ENCODE data around the gene RCVRN.

Gene RCVRN

GRCh38 chr17:9898812-9899211, 6.3 kb downstream of the RCVRN start:
- no peak for DNase-seq (ENCODE audit: low spot score)

DNA sequence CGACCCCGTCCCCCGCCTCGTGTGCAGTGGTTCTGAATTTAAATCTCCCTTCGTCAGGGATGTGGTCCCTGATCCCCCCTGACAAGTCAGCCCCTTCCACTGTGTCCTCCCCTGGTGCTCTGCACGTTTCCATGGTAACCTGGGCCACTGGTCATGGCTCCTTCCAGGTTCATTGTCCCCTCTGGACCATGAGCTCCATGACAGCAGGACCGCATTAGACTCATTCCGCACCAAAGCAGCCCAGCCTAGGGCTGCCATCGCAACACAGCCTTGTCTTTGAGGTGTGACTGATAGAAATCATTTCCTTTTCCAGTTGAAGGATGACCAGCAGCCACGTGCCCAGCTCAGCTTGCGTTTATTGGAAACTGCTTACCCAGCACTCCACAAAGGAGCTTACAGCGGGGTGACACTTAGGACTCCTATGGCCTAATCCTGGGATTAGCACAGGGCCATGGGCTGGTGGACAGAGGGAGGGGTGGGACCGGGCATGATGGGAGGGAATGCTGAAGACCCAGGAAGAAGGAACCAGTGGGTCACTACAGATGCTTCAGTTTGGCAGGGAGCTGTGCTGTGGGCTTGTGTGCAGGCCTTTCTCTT, 7.6 kb downstream of the RCVRN start:
- no peak for DNase-seq (ENCODE audit: low spot score)

- no peak for DNase-seq (ENCODE audit: low spot score)
Measured at GRCh38 chr17:9895923-9896322, 9.1 kb downstream of the RCVRN start.

DNA sequence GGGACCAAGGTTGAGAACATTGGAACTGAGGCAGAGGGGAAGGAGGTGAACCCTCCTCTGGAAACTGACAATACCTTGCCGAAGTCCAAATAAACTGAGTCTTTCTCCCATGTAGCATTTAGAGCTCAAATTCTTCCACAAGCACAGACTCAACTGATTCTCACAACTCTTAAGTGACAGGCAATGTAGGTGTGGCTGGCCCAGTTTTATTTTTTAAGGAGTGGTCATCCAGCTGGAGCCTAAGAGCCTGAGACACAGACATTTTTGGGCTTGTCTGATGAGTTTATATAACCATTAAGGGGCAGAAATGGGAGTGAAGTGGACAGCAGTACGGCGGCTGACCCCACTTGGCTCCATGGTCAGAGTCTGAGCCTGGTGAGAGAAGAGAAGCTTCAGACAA, 10.8 kb downstream of the RCVRN start:
- no peak for DNase-seq (ENCODE audit: low spot score)

GRCh38 chr17:9893411-9894012, 11.6 kb downstream of the RCVRN start:
- no peak for DNase-seq (ENCODE audit: low spot score)

GRCh38 chr17:9890124-9890523, 14.9 kb downstream of the RCVRN start:
- DNase-seq (ENCODE audit: low spot score): peak; percentile 18

DNA sequence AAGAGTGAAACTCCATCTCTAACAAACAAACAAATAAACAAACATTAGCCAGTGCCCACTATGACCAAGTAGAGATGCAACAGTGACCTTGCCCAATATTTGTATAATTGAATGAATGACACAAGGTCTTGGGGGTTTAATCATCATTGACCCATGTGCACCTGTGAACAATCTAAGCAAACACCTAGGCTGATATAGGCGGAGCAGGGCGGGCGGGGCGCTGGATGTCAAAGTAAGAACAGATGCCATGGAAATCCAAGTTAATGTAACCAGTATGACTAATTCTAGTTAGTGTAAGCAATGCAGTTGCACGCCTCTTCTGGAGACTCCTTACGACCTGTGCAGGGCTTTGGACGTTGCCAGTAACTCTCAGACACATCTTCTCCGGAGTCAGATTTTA, 17.6 kb downstream of the RCVRN start:
- no peak for DNase-seq (ENCODE audit: low spot score)

GRCh38 chr17:9886141-9886930, 18.7 kb downstream of the RCVRN start:
- no peak for DNase-seq (ENCODE audit: low spot score)

GRCh38 chr17:9883451-9883850, 21.6 kb downstream of the RCVRN start:
- DNase-seq (ENCODE audit: low spot score): no peak

- DNase-seq (ENCODE audit: low spot score): no peak
Measured at GRCh38 chr17:9880582-9880999, 24.5 kb downstream of the RCVRN start.

GRCh38 chr17:9878786-9879525, 26.1 kb downstream of the RCVRN start:
- no peak for DNase-seq (ENCODE audit: low spot score)

GRCh38 chr17:9878356-9878755, 26.7 kb downstream of the RCVRN start:
- DNase-seq (ENCODE audit: low spot score): no peak

DNA sequence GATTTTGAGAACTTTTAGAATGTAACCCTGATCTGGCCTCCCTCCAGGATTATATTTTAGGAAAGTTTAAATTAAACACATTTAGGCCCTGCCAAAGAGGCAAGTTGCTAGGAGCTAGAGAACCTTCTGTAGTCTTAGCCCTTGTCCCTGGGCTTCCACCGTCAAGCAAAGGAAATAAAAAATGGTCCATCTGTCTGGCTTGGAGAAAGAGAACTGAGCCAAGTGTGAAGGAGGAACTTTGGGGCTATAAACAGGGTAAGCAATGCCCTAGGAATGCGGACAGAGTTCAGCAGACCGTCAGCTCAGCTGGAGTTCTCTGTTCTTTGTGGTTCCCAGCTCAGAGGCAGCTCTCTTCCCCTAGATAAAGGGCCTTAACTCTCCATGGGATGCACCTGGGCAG, 29.6 kb downstream of the RCVRN start:
- DNase-seq (ENCODE audit: low spot score): no peak

GRCh38 chr17:9874722-9875121, 30.3 kb downstream of the RCVRN start:
- no peak for DNase-seq (ENCODE audit: low spot score)

- DNase-seq (ENCODE audit: low spot score): no peak
Measured at GRCh38 chr17:9872852-9873251, 32.2 kb downstream of the RCVRN start.

GRCh38 chr17:9868552-9868951, 36.5 kb downstream of the RCVRN start:
- DNase-seq (ENCODE audit: low spot score): no peak

- DNase-seq (ENCODE audit: low spot score): no peak
Measured at GRCh38 chr17:9865586-9865985, 39.5 kb downstream of the RCVRN start.

DNA sequence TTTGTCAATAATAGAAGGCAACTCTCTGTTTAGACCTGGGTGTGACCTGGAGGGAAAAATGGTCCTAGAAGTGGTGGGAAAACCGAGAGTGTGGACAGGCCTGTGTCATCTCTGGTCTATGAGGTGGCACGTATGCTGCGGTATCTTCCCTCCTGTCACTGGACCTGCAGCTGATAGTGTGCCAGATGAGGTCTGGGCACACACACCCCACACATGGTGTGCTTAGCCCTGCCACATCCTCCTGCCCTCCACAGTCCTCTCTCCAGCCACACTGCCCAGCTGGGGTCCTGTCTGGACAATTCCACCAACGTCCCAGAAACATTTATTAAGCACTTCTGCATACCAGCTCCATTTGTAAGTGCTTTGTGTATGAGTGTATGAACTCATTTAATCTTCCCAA, 42.1 kb downstream of the RCVRN start:
- DNase-seq (ENCODE audit: low spot score): no peak

GRCh38 chr17:9862220-9862619, 42.9 kb downstream of the RCVRN start:
- DNase-seq (ENCODE audit: low spot score): no peak

DNA sequence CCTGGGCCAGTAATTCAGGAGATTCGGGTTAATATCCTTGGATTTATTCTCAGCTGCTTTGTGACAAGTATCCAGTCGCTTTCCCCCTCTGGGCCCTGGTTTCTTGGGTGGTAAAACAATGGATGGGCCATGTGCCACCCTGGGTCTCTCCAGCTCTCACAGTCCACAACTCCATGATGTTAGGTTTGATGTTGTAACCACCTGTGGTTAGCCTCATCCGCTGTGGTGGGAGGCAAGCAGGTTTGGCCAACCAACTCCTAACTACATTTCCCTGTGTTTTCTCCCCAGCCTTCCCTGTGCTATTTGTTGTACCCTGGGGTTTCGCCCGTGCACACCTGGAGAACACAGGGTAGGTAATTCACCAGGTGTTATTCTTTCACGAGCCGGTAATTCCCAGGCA, 44.2 kb downstream of the RCVRN start:
- DNase-seq (ENCODE audit: low spot score): no peak

DNA sequence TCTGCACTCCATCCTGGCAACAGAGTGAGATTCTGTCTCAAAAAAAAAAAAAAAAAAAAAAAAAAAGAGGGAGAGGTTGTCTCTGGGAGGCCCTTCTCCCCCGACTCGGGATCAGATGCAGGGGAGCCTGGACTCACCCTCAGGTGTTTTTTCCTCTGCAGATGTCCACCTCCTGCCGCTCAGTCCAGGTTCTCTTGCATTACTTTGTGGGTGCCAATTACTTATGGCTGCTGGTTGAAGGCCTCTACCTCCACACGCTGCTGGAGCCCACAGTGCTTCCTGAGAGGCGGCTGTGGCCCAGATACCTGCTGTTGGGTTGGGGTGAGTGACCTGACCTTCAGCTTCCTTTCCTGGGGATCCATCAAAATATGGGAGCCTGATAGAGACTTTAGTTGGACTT, 45.3 kb downstream of the RCVRN start:
- no peak for DNase-seq (ENCODE audit: low spot score)

DNA sequence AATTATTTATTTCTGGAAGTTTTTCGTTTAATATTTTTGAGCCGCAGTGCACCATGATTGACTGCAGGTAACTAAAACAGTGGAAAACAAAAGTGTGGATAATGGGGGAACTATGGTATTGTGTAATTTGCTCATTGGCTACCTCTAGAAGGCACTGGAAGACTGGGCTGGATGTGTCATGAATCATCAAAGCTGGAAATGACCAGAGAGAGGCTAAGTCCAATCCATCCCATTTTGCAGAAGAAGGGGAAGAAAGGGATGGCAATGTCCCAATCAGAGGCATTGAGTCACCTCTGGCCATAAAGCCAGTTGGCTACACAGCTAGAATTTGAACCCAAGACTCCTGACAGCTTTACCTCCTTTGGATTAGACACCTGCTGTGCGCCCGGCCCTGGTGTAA, 50.0 kb downstream of the RCVRN start:
- DNase-seq (ENCODE audit: low spot score): no peak

- DNase-seq (ENCODE audit: low spot score): no peak
Measured at GRCh38 chr17:9854255-9854654, 50.8 kb downstream of the RCVRN start.
